IMR-90 (cell line): ENCODE data around the gene MICOS13. TPM values are rescaled to one million over a fixed set of nuclear protein-coding genes. Genes with fewer than 3 reads are reported as not detected.
A peak's percentile ranks its signal among the peaks of the same experiment; 100 is the strongest.

Source experiments
- ATAC-seq: fragments of 200-7000 bp; cut with Tn5 transposase; 2 replicates; pipeline ENCODE4 v1.9.1; 2020; ENCODE audit warnings: low read depth, mild to moderate bottlenecking, moderate library complexity
- BruUV-seq: library from RNA; stranded (reverse); fragments of 400-500 nt; replicated peaks from 2 replicates; lab custom pipeline; 2021; lab: Mats Ljungman, UMichigan
- CTCF ChIA-PET: fragments of 300-600 bp; formaldehyde crosslinking; extraction: SDS; loops from one replicate; lab custom pipeline; 2021; ENCODE audit warnings: antibody characterized with exemption; lab: Yijun Ruan, JAX
- POLR2A ChIA-PET: fragments of 300-600 bp; sonication (Branson Sonifier 250); formaldehyde crosslinking; loops from one replicate; lab custom pipeline; 2022; ENCODE audit warnings: antibody characterized with exemption; ENCODE audit not compliant: unreplicated experiment; lab: Charles Lee
- DNase-seq: peaks from one replicate; pipeline ENCODE4 v3.0.0; 2013
- H2AFZ ChIP-seq: replicated peaks from 2 replicates; pipeline ENCODE3; 2013; ENCODE audit warnings: low read length, mild to moderate bottlenecking; ENCODE audit not compliant: poor library complexity
- H2AK5ac ChIP-seq: 2 replicates; pipeline ENCODE4 v1.6.1; 2013; ENCODE audit warnings: low read depth, low read length, inconsistent platforms
- H2AK9ac ChIP-seq: replicated peaks from 2 replicates; pipeline ENCODE3; 2013; ENCODE audit warnings: mild to moderate bottlenecking, low read depth, low read length, moderate library complexity; ENCODE audit not compliant: poor library complexity
- H2BK120ac ChIP-seq: 2 replicates; pipeline ENCODE4 v1.6.1; 2013; ENCODE audit warnings: low read depth, low read length, inconsistent platforms
- H2BK15ac ChIP-seq: 3 replicates; pipeline ENCODE4 v1.6.1; 2013; ENCODE audit warnings: low read depth, low read length, inconsistent platforms
- H2BK20ac ChIP-seq: 2 replicates; pipeline ENCODE4 v1.6.1; 2013; ENCODE audit warnings: low read depth, mild to moderate bottlenecking, inconsistent platforms, low read length, moderate library complexity
- H2BK5ac ChIP-seq: 2 replicates; pipeline ENCODE4 v1.6.1; 2013; ENCODE audit warnings: mild to moderate bottlenecking, low read depth, low read length, inconsistent platforms; ENCODE audit not compliant: poor library complexity, severe bottlenecking
- H3K14ac ChIP-seq: replicated peaks from 2 replicates; pipeline ENCODE4 v1.6.1; 2013; ENCODE audit warnings: low read depth, low read length, inconsistent platforms
- H3K18ac ChIP-seq: 2 replicates; pipeline ENCODE4 v1.6.1; 2013; ENCODE audit warnings: low read depth, low read length, control low read depth
- H3K23ac ChIP-seq: 2 replicates; pipeline ENCODE4 v1.6.1; 2013; ENCODE audit warnings: low read depth, low read length, inconsistent platforms
- H3K27ac ChIP-seq: 2 replicates; pipeline ENCODE4 v1.5.1; 2013; ENCODE audit warnings: mild to moderate bottlenecking, control low read depth, low read length; ENCODE audit not compliant: insufficient read depth
- H3K27me3 ChIP-seq: 2 replicates; pipeline ENCODE4 v1.6.1; 2013; ENCODE audit warnings: low read length; ENCODE audit not compliant: control insufficient read depth, insufficient read depth
- H3K36me3 ChIP-seq: 2 replicates; pipeline ENCODE4 v1.6.1; 2013; ENCODE audit warnings: low read length, mixed read lengths; ENCODE audit not compliant: control insufficient read depth, insufficient read depth
- H3K4ac ChIP-seq: 2 replicates; pipeline ENCODE4 v1.6.1; 2013; ENCODE audit warnings: low read depth, low read length, inconsistent platforms
- H3K4me1 ChIP-seq: 2 replicates; pipeline ENCODE4 v1.6.1; 2013; ENCODE audit warnings: low read length, mixed read lengths; ENCODE audit not compliant: control insufficient read depth, insufficient read depth
- H3K4me2 ChIP-seq: 2 replicates; pipeline ENCODE4 v1.6.1; 2013; ENCODE audit warnings: low read depth, mild to moderate bottlenecking, control low read depth, low read length, moderate library complexity
- H3K4me3 ChIP-seq: 2 replicates; pipeline ENCODE4 v1.5.1; 2013; ENCODE audit warnings: low read depth, mild to moderate bottlenecking, control low read depth, low read length, moderate library complexity; ENCODE audit not compliant: insufficient read depth
- H3K56ac ChIP-seq: 2 replicates; pipeline ENCODE4 v1.6.1; 2013; ENCODE audit warnings: low read length, inconsistent platforms; ENCODE audit not compliant: insufficient read depth; ENCODE audit errors: extremely low read depth
- H3K79me1 ChIP-seq, 2 experiments: 2 replicates each; pipeline ENCODE4 v1.6.1; 2013; ENCODE audit warnings: low read length in 2 of 2, inconsistent platforms in 1 of 2, low read depth in 1 of 2
- H3K9ac ChIP-seq: 2 replicates; pipeline ENCODE4 v1.6.1; 2013; ENCODE audit warnings: low read depth, low read length, control low read depth
- H3K9me1 ChIP-seq: 2 replicates; pipeline ENCODE4 v1.6.1; 2013; ENCODE audit warnings: low read length, inconsistent platforms; ENCODE audit not compliant: insufficient read depth
- H3K9me3 ChIP-seq: 2 replicates; pipeline ENCODE4 v1.6.1; 2013; ENCODE audit warnings: low read length; ENCODE audit not compliant: control insufficient read depth, insufficient read depth
- H4K20me1 ChIP-seq: 2 replicates; pipeline ENCODE4 v1.6.1; 2013; ENCODE audit warnings: low read length, inconsistent platforms; ENCODE audit not compliant: insufficient read depth
- H4K5ac ChIP-seq: 2 replicates; pipeline ENCODE4 v1.6.1; 2013; ENCODE audit warnings: mild to moderate bottlenecking, low read depth, low read length, control low read depth
- H4K8ac ChIP-seq, 2 experiments: 2 replicates each; pipeline ENCODE4 v1.6.1; 2013; ENCODE audit warnings: low read depth in 2 of 2, low read length in 2 of 2, control low read depth in 1 of 2, inconsistent platforms in 1 of 2
- H4K91ac ChIP-seq: 2 replicates; pipeline ENCODE4 v1.6.1; 2013; ENCODE audit warnings: low read depth, low read length, inconsistent platforms; ENCODE audit not compliant: insufficient read depth
- USF2 ChIP-seq: fragments of 150-350 bp; IDR thresholded peaks from 2 replicates; pipeline ENCODE4 v1.6.1; 2017; ENCODE audit warnings: mild to moderate bottlenecking, antibody characterized with exemption, low read length, low read depth
- WGBS, 2 experiments: methylation state at CpG; one replicate each; pipeline versions ENCODE4 v1.1.5 to v1.1.7; 2013; ENCODE audit warnings: missing lambda C conversion rate in 2 of 2; ENCODE audit not compliant: insufficient read length in 1 of 2; ENCODE audit errors: extremely low coverage in 2 of 2; 5-methylcytosine and 5-hydroxymethylcytosine counted together
- dilution Hi-C: fragments of 300-500 bp; cut with HindIII; formaldehyde crosslinking; loops from one replicate; pipeline ENCODE4 v1.14.3; 2018; ENCODE audit warnings: low sequenced_read_pairs; ENCODE audit not compliant: unreplicated experiment
- in situ Hi-C: fragments of 300-500 bp; cut with MboI; formaldehyde crosslinking; loops from 3 replicates; pipeline ENCODE4 v1.14.3; 2019; ENCODE audit warnings: low sequenced_read_pairs, inconsistent platforms, mixed read lengths
- intact Hi-C: fragments of 100-400 bp; cut with micrococcal nuclease; formaldehyde crosslinking; loops from 2 replicates; pipeline ENCODE4 v1.10.0; 2022
- polyA plus RNA-seq, 3 experiments: library from polyadenylated mRNA; depleted of rRNA; stranded (reverse); fragments of >200 nt; gene quantifications; 2 replicates each; pipeline ENCODE4 v1.2.3, GENCODE V29; 2012; ENCODE audit warnings: low replicate concordance in 1 of 3
- total RNA-seq: library from RNA; depleted of rRNA; stranded (reverse); fragments of >200 nt; gene quantifications from 2 replicates; pipeline ENCODE4 v1.2.3, GENCODE V29; 2012

The MICOS13 gene
- total and polyA plus RNA-seq, 2 of the 4 experiments (the other 2 are of a cell fraction): 14.5 to 48.9 TPM

DNA sequence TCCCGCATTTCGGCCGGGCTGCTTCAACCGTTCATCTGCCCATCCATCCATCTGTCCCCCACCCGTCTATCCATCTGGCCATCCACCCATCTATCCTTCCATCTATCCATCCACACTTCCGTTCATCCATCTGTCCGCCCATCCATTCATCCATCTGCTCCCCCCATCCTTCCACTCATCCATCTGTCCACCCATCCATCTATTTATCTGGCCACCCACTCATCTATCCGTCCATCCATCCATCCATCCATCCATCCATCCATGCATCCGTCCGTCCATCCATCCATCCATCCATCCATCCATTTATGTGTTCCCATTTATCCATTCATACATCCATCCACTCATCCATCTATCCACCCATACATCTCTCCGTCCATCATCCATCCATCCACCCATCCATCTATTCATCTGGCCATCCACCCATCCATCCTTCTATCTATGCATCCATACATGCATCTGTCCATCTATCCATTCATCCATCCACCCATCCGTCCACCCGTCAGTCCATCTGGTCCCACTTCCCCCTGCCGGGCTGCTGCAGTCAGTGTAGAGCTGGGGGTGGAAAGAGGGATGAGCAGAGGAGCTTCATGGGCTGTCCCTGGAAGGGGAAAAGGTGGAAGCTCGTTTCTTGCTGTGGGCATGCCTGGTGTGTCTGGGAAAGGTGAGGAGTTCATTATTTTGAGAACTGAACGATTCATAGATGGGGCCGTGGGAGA is 1.2 kb upstream of the MICOS13 start:
- Histone ChIP-seq H3K4me3 (peak overlapping the region; percentile 59), H4K5ac (no peak overlapping the region), H3K56ac (no peak overlapping the region), H4K91ac (peak overlapping the region; percentile 20; the same call in 1 of the 2 replicates), H3K79me1 (peaks cover 15 to 19% of the 10 kb centered on the region in 2 experiments; a peak in 3 of 4 replicates), H3K9me1 (peaks cover 3% of the 10 kb centered on the region; the same call in 1 of the 2 replicates), H3K9me3 (no peaks in the 10 kb centered on the region), H3K18ac (no peak overlapping the region; the same call in 1 of the 2 replicates), H2AFZ (peak overlapping the region; percentile 97), H3K36me3 (no peaks in the 10 kb centered on the region), H2BK120ac (no peak overlapping the region), H3K4me2 (peak overlapping the region; percentile 72), H2BK15ac (no peak overlapping the region), H4K8ac (peak overlapping the region; percentile 56 to 68; a peak in 2 of 4 replicates), H3K23ac (peak overlapping the region; percentile 70), H3K4ac (peak overlapping the region; percentile 50), H3K27me3 (no peaks in the 10 kb centered on the region), H2AK9ac (peak overlapping the region; percentile 94), H2BK5ac (no peak overlapping the region), H3K4me1 (peaks cover 7% of the 10 kb centered on the region), H3K14ac (peak overlapping the region; percentile 65), H3K27ac (no peak overlapping the region), H4K20me1 (no peaks in the 10 kb centered on the region; the same call in 1 of the 2 replicates), H2BK20ac (no peak overlapping the region), H2AK5ac (peak overlapping the region; percentile 75), H3K9ac (peak overlapping the region; percentile 36)
- intact Hi-C loops (no loop called here), dilution Hi-C loops (no loop called here), in situ Hi-C loops (no loop called here)
- DNase-seq (no peak), ATAC-seq (no peak)
- no TSS peak for BruUV-seq
- WGBS, 2 experiments: 65 to 100% methylated on average over 1 to 10 of the region's 17 CpGs
- TF ChIP-seq USF2: no peak
- ChIA-PET POLR2A (no interaction called here), CTCF (no interaction called here)
